Measurements from ENCODE around the gene SHOX.

GRCh38 chrX:652341-652741, 21.8 kb downstream of the SHOX start:
- no peak for TF ChIP-seq CTCF (IDR thresholded peaks at IDR 0.05)
- no peak for TF ChIP-seq POLR2A (IDR thresholded peaks at IDR 0.05)

All from body of pancreas (tissue), 4 donors.